Mesenchymal stem cell (in vitro differentiated cells and primary cell): Measurements from ENCODE around the gene CDK5RAP3.
A peak's percentile ranks its signal among the peaks of the same experiment; 100 is the strongest.

Experiments
- DNase-seq: peaks from one replicate; pipeline ENCODE4 v3.0.0-alpha.2; 2013
- H2AFZ ChIP-seq: one replicate; pipeline ENCODE4 v1.6.1; 2013; ENCODE audit warnings: low read depth, mild to moderate bottlenecking, control low read depth, inconsistent platforms, low read length, moderate library complexity
- H2AK5ac ChIP-seq: 2 replicates; pipeline ENCODE4 v1.6.1; 2013; ENCODE audit warnings: low read length, moderate library complexity, mild to moderate bottlenecking, inconsistent platforms; ENCODE audit not compliant: severe bottlenecking
- H2BK120ac ChIP-seq: one replicate; pipeline ENCODE4 v1.6.1; 2013; ENCODE audit warnings: low read depth, mild to moderate bottlenecking, inconsistent platforms, low read length, moderate library complexity
- H2BK12ac ChIP-seq, 2 experiments: one replicate each; pipeline ENCODE4 v1.6.1; 2013; ENCODE audit warnings: inconsistent platforms in 2 of 2, low read length in 2 of 2, mild to moderate bottlenecking in 2 of 2, moderate library complexity in 2 of 2, control low read depth in 1 of 2
- H2BK15ac ChIP-seq: one replicate; pipeline ENCODE4 v1.6.1; 2013; ENCODE audit warnings: mild to moderate bottlenecking, low read depth, inconsistent platforms; ENCODE audit not compliant: poor library complexity, severe bottlenecking
- H2BK5ac ChIP-seq: 2 replicates; pipeline ENCODE4 v1.6.1; 2013; ENCODE audit warnings: low read depth, mild to moderate bottlenecking, low read length, control low read depth, inconsistent platforms; ENCODE audit not compliant: poor library complexity, severe bottlenecking
- H3K14ac ChIP-seq, 2 experiments: one replicate each; pipeline ENCODE4 v1.6.1; 2013; ENCODE audit warnings: inconsistent platforms in 2 of 2, low read length in 2 of 2, control low read depth in 1 of 2, mild to moderate bottlenecking in 1 of 2, moderate library complexity in 1 of 2
- H3K18ac ChIP-seq, 2 experiments: one replicate each; pipeline ENCODE4 v1.6.1; 2013; ENCODE audit warnings: inconsistent platforms in 2 of 2, low read length in 2 of 2, control low read depth in 1 of 2, low read depth in 1 of 2, mild to moderate bottlenecking in 1 of 2
- H3K23ac ChIP-seq, 2 experiments: one replicate each; pipeline ENCODE4 v1.6.1; 2013; ENCODE audit warnings: inconsistent platforms in 2 of 2, low read length in 2 of 2, mild to moderate bottlenecking in 2 of 2, moderate library complexity in 2 of 2, control low read depth in 1 of 2
- H3K27ac ChIP-seq: 2 replicates; pipeline ENCODE4 v1.5.1; 2013; ENCODE audit warnings: mild to moderate bottlenecking, moderate library complexity, low read length, control low read depth, inconsistent platforms; ENCODE audit not compliant: poor library complexity, severe bottlenecking
- H3K27me3 ChIP-seq, 2 experiments: 2 replicates each; pipeline versions ENCODE4 v1.6.1 to v1.7.0; 2013; ENCODE audit warnings: low read length in 2 of 2, mild to moderate bottlenecking in 2 of 2, moderate library complexity in 2 of 2, control low read depth in 1 of 2, inconsistent platforms in 1 of 2; ENCODE audit not compliant: control insufficient read depth in 1 of 2, insufficient read depth in 1 of 2
- H3K36me3 ChIP-seq, 2 experiments: 2 replicates each; pipeline versions ENCODE4 v1.6.1 to v1.7.0; 2013; ENCODE audit warnings: low read length in 2 of 2, control low read depth in 1 of 2, inconsistent platforms in 1 of 2, low read depth in 1 of 2, mild to moderate bottlenecking in 1 of 2; ENCODE audit not compliant: insufficient read depth in 2 of 2, control insufficient read depth in 1 of 2
- H3K4ac ChIP-seq, 2 experiments: one replicate each; pipeline ENCODE4 v1.6.1; 2013; ENCODE audit warnings: inconsistent platforms in 2 of 2, low read length in 2 of 2, mild to moderate bottlenecking in 2 of 2, moderate library complexity in 2 of 2, control low read depth in 1 of 2, low read depth in 1 of 2
- H3K4me1 ChIP-seq: 2 replicates; pipeline ENCODE4 v1.6.1; 2013; ENCODE audit warnings: low read depth, low read length, control low read depth; ENCODE audit not compliant: control insufficient read depth, insufficient read depth
- H3K4me2 ChIP-seq: 2 replicates; pipeline ENCODE4 v1.6.1; 2013; ENCODE audit warnings: low read length, mild to moderate bottlenecking, inconsistent platforms; ENCODE audit not compliant: poor library complexity, severe bottlenecking
- H3K4me3 ChIP-seq, 2 experiments: 2 replicates each; pipeline versions ENCODE4 v1.5.1 to v1.7.0; 2013; ENCODE audit warnings: low read length in 2 of 2, mild to moderate bottlenecking in 2 of 2, control low read depth in 1 of 2, low read depth in 1 of 2; ENCODE audit not compliant: insufficient read depth in 1 of 2
- H3K79me1 ChIP-seq: replicated peaks from 2 replicates; pipeline ENCODE4 v1.6.1; 2013; ENCODE audit warnings: mild to moderate bottlenecking, control low read depth, low read length, inconsistent platforms; ENCODE audit not compliant: poor library complexity, severe bottlenecking
- H3K9ac ChIP-seq: 2 replicates; pipeline ENCODE4 v1.7.0; 2013; ENCODE audit warnings: mild to moderate bottlenecking, low read length, moderate library complexity
- H3K9me3 ChIP-seq: 2 replicates; pipeline ENCODE4 v1.7.0; 2013; ENCODE audit warnings: mild to moderate bottlenecking, low read length; ENCODE audit not compliant: control insufficient read depth
- H4K8ac ChIP-seq: one replicate; pipeline ENCODE4 v1.6.1; 2013; ENCODE audit warnings: inconsistent platforms, mild to moderate bottlenecking, low read length, moderate library complexity
- H4K91ac ChIP-seq: one replicate; pipeline ENCODE4 v1.6.1; 2013; ENCODE audit warnings: mild to moderate bottlenecking, low read length, inconsistent platforms
- WGBS: methylation state at CpG from one replicate; pipeline ENCODE4 v1.1.7; 2013; ENCODE audit warnings: mixed read lengths; 5-methylcytosine and 5-hydroxymethylcytosine counted together

Gene CDK5RAP3

GRCh38 chr17:47949197-47949759 lies 21.6 kb upstream of the CDK5RAP3 start:
- Histone ChIP-seq H2BK120ac (peak overlapping the region; percentile 43), H2BK15ac (peak overlapping the region; percentile 27), H3K23ac (peak overlapping the region in 1 of 2 experiments; percentile 14), H3K4me1 (peaks cover 23% of the 10 kb centered on the region), H3K9me3 (no peaks in the 10 kb centered on the region), H3K14ac (peak overlapping the region in 1 of 2 experiments; percentile 1), H3K36me3 (peaks cover 19 to 51% of the 10 kb centered on the region in 2 experiments), H3K4ac (peak overlapping the region; percentile 18 to 42), H2BK12ac (peak overlapping the region; percentile 67 to 80), H3K18ac (peak overlapping the region; percentile 59 to 83), H2BK5ac (no peak overlapping the region), H4K91ac (peak overlapping the region; percentile 86), H2AFZ (peak overlapping the region; percentile 94), H4K8ac (peak overlapping the region; percentile 98), H3K4me3 (peak overlapping the region in 1 of 2 experiments; percentile 70), H2AK5ac (peak overlapping the region; percentile 23), H3K27ac (peak overlapping the region; percentile 18), H3K9ac (peak overlapping the region; percentile 85), H3K27me3 (no peaks in the 10 kb centered on the region), H3K79me1 (no peaks in the 10 kb centered on the region), H3K4me2 (peak overlapping the region; percentile 72)
- WGBS: 4% methylated on average over 22 of the region's 22 CpGs
- peak; percentile 81 for DNase-seq

DNA sequence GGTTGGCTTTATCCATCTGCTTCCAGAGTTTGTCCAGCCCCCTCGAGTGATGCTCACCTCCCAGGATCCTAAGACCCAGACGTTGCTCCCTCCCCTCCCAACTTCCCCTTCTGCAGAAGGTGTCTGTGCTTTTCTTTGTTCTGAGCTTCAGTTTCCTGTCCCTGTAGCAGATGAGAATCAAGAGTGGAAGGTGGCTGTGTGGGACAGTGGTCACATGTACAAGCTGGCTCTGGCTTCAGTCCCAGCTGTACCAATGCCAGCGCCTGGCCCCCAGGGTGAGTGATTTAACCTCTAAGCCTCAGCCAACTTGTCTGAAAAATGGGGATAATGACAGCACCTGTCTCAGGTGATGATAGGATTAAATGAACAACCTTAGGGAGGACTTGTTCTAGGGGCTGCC lies 21.0 kb upstream of the CDK5RAP3 start:
- H3K27ac ChIP-seq: no peak overlapping the region
- H3K27me3 ChIP-seq: no peaks in the 10 kb centered on the region
- peaks cover 23% of the 10 kb centered on the region for H3K4me1 ChIP-seq
- no peaks in the 10 kb centered on the region for H3K9me3 ChIP-seq
- H2AFZ ChIP-seq: peak overlapping the region; percentile 94
- peak overlapping the region; percentile 36 for H4K91ac ChIP-seq
- H3K4me3 ChIP-seq: no peak overlapping the region
- no peak overlapping the region for H3K14ac ChIP-seq
- H2BK12ac ChIP-seq: no peak overlapping the region
- H2AK5ac ChIP-seq: peak overlapping the region; percentile 23
- H3K4ac ChIP-seq: peak overlapping the region; percentile 18 to 42
- WGBS: 100% methylated on average over 1 of the region's 3 CpGs
- no peak overlapping the region for H3K4me2 ChIP-seq
- H3K79me1 ChIP-seq: no peaks in the 10 kb centered on the region
- no peak overlapping the region for H2BK15ac ChIP-seq
- DNase-seq: no peak
- peak overlapping the region in 1 of 2 experiments; percentile 83 for H3K18ac ChIP-seq
- peak overlapping the region; percentile 98 for H4K8ac ChIP-seq
- no peak overlapping the region for H2BK120ac ChIP-seq
- H3K23ac ChIP-seq: no peak overlapping the region
- peaks cover 13 to 44% of the 10 kb centered on the region in 2 experiments for H3K36me3 ChIP-seq
- no peak overlapping the region for H2BK5ac ChIP-seq
- peak overlapping the region; percentile 85 for H3K9ac ChIP-seq

DNA sequence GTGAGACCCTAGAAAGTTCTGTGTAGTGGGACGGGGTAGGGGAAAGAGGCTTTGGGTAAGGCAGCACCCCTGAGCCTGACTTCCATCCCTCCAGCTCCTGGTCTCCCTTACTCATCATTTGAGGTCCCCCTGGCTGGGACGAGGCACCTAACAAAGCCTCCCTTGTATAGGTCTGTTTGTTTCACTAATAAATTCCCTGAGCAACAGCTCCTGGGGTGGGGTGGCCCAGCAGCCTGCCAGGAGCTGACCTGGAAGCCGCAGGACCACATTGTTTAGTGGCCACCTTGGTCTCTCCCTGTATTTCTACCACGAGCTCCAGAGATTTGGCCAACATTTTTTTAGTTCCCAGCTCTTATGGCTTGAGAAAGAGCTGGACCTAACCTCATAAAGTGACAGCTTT lies 20.5 kb upstream of the CDK5RAP3 start:
- peak overlapping the region; percentile 85 for H3K9ac ChIP-seq
- no peak overlapping the region for H3K4ac ChIP-seq
- peaks cover 25% of the 10 kb centered on the region for H3K4me1 ChIP-seq
- H3K14ac ChIP-seq: no peak overlapping the region
- H3K27me3 ChIP-seq: no peaks in the 10 kb centered on the region
- no peak overlapping the region for H2AK5ac ChIP-seq
- no peak overlapping the region for H4K8ac ChIP-seq
- 80% methylated on average over 4 of the region's 4 CpGs for WGBS
- H3K9me3 ChIP-seq: no peaks in the 10 kb centered on the region
- H3K18ac ChIP-seq: no peak overlapping the region
- H2BK15ac ChIP-seq: peak overlapping the region; percentile 29
- H2BK120ac ChIP-seq: no peak overlapping the region
- no peak overlapping the region for H3K4me3 ChIP-seq
- H3K4me2 ChIP-seq: no peak overlapping the region
- peaks cover 9 to 39% of the 10 kb centered on the region in 2 experiments for H3K36me3 ChIP-seq
- no peak for DNase-seq
- H2AFZ ChIP-seq: no peak overlapping the region
- no peak overlapping the region for H2BK12ac ChIP-seq
- no peak overlapping the region for H4K91ac ChIP-seq
- no peak overlapping the region for H3K23ac ChIP-seq
- H3K79me1 ChIP-seq: no peaks in the 10 kb centered on the region
- H3K27ac ChIP-seq: no peak overlapping the region
- no peak overlapping the region for H2BK5ac ChIP-seq

DNA sequence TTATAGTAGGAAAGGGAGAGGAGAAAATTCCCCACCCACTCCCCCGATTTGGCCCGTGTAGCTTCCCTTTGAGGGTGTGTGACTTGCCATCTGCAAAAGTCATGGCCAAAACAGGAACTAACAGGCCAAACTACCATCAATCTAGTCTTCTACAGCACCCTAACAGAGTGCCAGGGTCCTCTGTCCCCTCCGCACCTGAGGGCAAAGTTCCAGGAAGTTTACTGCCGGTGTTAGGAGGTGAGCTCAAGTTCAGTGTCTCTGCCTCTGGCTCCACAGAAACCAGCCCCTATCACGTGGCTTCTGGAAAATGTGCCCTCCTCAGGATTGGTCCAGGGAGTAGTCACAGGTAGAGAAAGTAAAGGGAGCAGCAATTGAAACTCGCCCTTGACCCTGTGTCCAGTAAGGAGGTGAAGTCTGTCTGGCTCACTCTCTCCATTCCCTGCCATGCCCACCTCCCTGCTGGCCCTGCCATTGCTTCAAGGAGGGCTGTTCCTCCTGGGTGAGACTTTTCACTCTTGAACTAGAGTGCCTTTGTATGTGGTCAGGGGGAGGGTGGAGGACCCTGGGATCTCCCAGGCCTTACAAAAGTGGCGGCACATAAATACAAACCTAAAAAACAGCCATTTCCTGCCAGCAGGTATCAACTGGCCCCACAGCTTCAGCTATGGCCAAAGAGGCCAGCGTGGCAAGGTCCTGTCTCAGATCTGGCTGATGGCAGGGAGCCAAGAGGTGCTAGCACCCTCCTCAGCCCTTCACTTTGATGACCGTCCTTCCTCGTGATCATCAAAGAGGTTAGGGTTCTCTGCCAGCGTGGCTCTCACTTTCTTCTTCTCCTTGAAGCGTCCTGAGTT lies 18.5 kb upstream of the CDK5RAP3 start:
- H2BK5ac ChIP-seq: no peak overlapping the region
- no peak for DNase-seq
- no peak overlapping the region for H2BK12ac ChIP-seq
- no peak overlapping the region for H4K91ac ChIP-seq
- no peak overlapping the region for H3K4me2 ChIP-seq
- no peak overlapping the region for H3K14ac ChIP-seq
- peaks cover 0 to 28% of the 10 kb centered on the region in 2 experiments for H3K36me3 ChIP-seq
- H3K27ac ChIP-seq: no peak overlapping the region
- no peak overlapping the region for H2AFZ ChIP-seq
- H2BK120ac ChIP-seq: no peak overlapping the region
- H4K8ac ChIP-seq: no peak overlapping the region
- no peaks in the 10 kb centered on the region for H3K9me3 ChIP-seq
- H2AK5ac ChIP-seq: no peak overlapping the region
- H2BK15ac ChIP-seq: peak overlapping the region; percentile 30
- H3K9ac ChIP-seq: no peak overlapping the region
- no peak overlapping the region for H3K23ac ChIP-seq
- no peak overlapping the region for H3K4me3 ChIP-seq
- H3K79me1 ChIP-seq: no peaks in the 10 kb centered on the region
- H3K18ac ChIP-seq: no peak overlapping the region
- no peaks in the 10 kb centered on the region for H3K27me3 ChIP-seq
- H3K4me1 ChIP-seq: peaks cover 35% of the 10 kb centered on the region
- 87% methylated on average over 11 of the region's 12 CpGs for WGBS
- no peak overlapping the region for H3K4ac ChIP-seq
